Vagina (tissue), 2 donors: ENCODE data around the gene ST6GALNAC3.

ENCODE experiments used
- CTCF ChIP-seq, 3 experiments: fragments of 450-650 bp in 2 of 3; fragments of 200-600 bp in 1 of 3; sonication (generic) in 1 of 3; IDR thresholded peaks; one replicate each; pipeline ENCODE4 v1.5.1; 2017 to 2019; ENCODE audit warnings: antibody characterized with exemption in 3 of 3, mild to moderate bottlenecking in 2 of 3, moderate library complexity in 2 of 3
- POLR2A ChIP-seq, 2 donors: fragments of 450-650 bp; IDR thresholded peaks; one replicate each; pipeline ENCODE4 v1.6.1; 2017; ENCODE audit warnings: antibody characterized with exemption in 2 of 2, mild to moderate bottlenecking in 2 of 2, moderate library complexity in 2 of 2

GRCh38 chr1:76666499-76666898 lies 592.0 kb downstream of the ST6GALNAC3 start:
- TF ChIP-seq POLR2A (IDR thresholded peaks at IDR 0.05) (no peak), CTCF (IDR thresholded peaks at IDR 0.05) (no peak)
